K562 (cell line): ENCODE data around the gene AAK1. TPM values are rescaled to one million over a fixed set of nuclear protein-coding genes. Genes with fewer than 3 reads are reported as not detected.

Experiments
- CBFA2T2 ChIP-seq: fragments of 450-650 bp; conservative IDR thresholded peaks from 2 replicates; pipeline ENCODE4 v1.6.1; 2017; ENCODE audit warnings: mild to moderate bottlenecking
- CHCHD3 ChIP-seq: fragments of 250-450 bp; sonication (Bioruptor Pico); IDR thresholded peaks from 2 replicates; pipeline ENCODE4 v2.1.2; 2022; ENCODE audit warnings: mild to moderate bottlenecking
- CHD7 ChIP-seq: fragments of 200-600 bp; sonication (generic); IDR thresholded peaks from one replicate; pipeline ENCODE4 v1.6.1; 2012; ENCODE audit warnings: mild to moderate bottlenecking, low read depth, low read length, inconsistent platforms
- HEY1 ChIP-seq: fragments of 250-450 bp; sonication (Bioruptor Pico); IDR thresholded peaks from 2 replicates; pipeline ENCODE4 v1.5.0; 2020; ENCODE audit warnings: mild to moderate bottlenecking, moderate library complexity, borderline replicate concordance
- RUNX1 ChIP-seq: sonication (generic); IDR thresholded peaks from 2 replicates; pipeline ENCODE4 v1.6.1; 2016; ENCODE audit warnings: antibody characterized with exemption, low read depth
- SMARCA4 ChIP-seq: fragments of 450-650 bp; IDR thresholded peaks from 2 replicates; pipeline ENCODE4 v1.6.1; 2016
- THAP12 ChIP-seq: fragments of 250-450 bp; sonication (Bioruptor Pico); IDR thresholded peaks from 2 replicates; pipeline ENCODE4 v1.9.0; 2021; ENCODE audit warnings: mild to moderate bottlenecking, inconsistent platforms
- ZNF274 ChIP-seq: IDR thresholded peaks from 2 replicates; pipeline ENCODE4 v1.6.1; 2011; ENCODE audit warnings: low read depth, mild to moderate bottlenecking, low read length, moderate library complexity, borderline replicate concordance
- ZNF655 ChIP-seq: fragments of 250-450 bp; sonication (Bioruptor Pico); IDR thresholded peaks from 2 replicates; pipeline ENCODE4 v1.5.0; 2021
- polyA plus RNA-seq, 8 experiments: library from polyadenylated mRNA; depleted of rRNA in 4 of 8; stranded (reverse) in 5 of 8; unstranded in 3 of 8; fragments of >200 nt; fragmentation: Nextera tagmentation in 2 of 8; fragmentation: Illumina TruSeq in 1 of 8; extraction: Ambion mirVana in 2 of 8; extraction: Trizol in 1 of 8; gene quantifications; 2 replicates each; pipeline versions ENCODE4 v1.2.1 to v1.2.3, GENCODE V29; 2011 to 2014; ENCODE audit warnings: inconsistent platforms in 1 of 8, missing spikeins in 1 of 8
- total RNA-seq, 7 experiments: library from RNA; depleted of rRNA in 6 of 7; stranded (reverse); fragments of >200 nt in 6 of 7; fragmentation: Illumina TruSeq in 2 of 7; extraction: Trizol in 2 of 7; gene quantifications; 2 replicates each; pipeline versions ENCODE4 v1.2.1 to v1.2.3, GENCODE V29; 2011 to 2021; ENCODE audit warnings: low replicate concordance in 1 of 7

AAK1 gene
- total and polyA plus RNA-seq, 9 of the 15 experiments (the other 6 are each of a cell fraction or from before 2014, with no cell fraction given): 0.89 to 17.1 (median 6.0) TPM

- TF ChIP-seq HEY1 (CRISPR knock-in tag): no peak
- TF ChIP-seq RUNX1: no peak
- no peak for TF ChIP-seq CHD7
- no peak for TF ChIP-seq CHCHD3 (CRISPR knock-in tag)
- TF ChIP-seq ZNF655 (CRISPR knock-in tag): no peak
- no peak for TF ChIP-seq ZNF274
- no peak for TF ChIP-seq THAP12 (CRISPR knock-in tag)
- TF ChIP-seq SMARCA4: no peak
- no peak for TF ChIP-seq CBFA2T2
Measured at GRCh38 chr2:69560147-69560482, 83.4 kb downstream of the AAK1 start (continued).
